VCaP (cell line): Measurements from ENCODE around the gene KANSL1.

Experiments used
- H3K27ac ChIP-seq: fragments of 450-650 bp; 2 replicates; pipeline ENCODE4 v1.5.1; 2017
- CTCF ChIP-seq: fragments of 450-650 bp; conservative IDR thresholded peaks from 2 replicates; pipeline ENCODE4 v1.5.1; 2017; ENCODE audit warnings: mild to moderate bottlenecking, moderate library complexity

KANSL1 gene

GRCh38 chr17:46071796-46072195 lies 121.4 kb downstream of the KANSL1 start:
- no peak overlapping the region for H3K27ac ChIP-seq
- no peak for TF ChIP-seq CTCF

GRCh38 chr17:46064460-46064859 lies 128.8 kb downstream of the KANSL1 start:
- no peak for TF ChIP-seq CTCF
- no peak overlapping the region for H3K27ac ChIP-seq

GRCh38 chr17:46063241-46063640 lies 130.0 kb downstream of the KANSL1 start:
- no peak for TF ChIP-seq CTCF
- no peak overlapping the region for H3K27ac ChIP-seq

- TF ChIP-seq CTCF: peak; percentile 59
- no peak overlapping the region for H3K27ac ChIP-seq
Measured at GRCh38 chr17:46061435-46061834, 131.8 kb downstream of the KANSL1 start.

- no peak overlapping the region for H3K27ac ChIP-seq
- TF ChIP-seq CTCF: no peak
Measured at GRCh38 chr17:46060461-46060860, 132.8 kb downstream of the KANSL1 start.

GRCh38 chr17:46059486-46059885 lies 133.7 kb downstream of the KANSL1 start:
- no peak for TF ChIP-seq CTCF
- H3K27ac ChIP-seq: no peak overlapping the region

GRCh38 chr17:46057366-46057765 lies 135.9 kb downstream of the KANSL1 start:
- no peak for TF ChIP-seq CTCF
- H3K27ac ChIP-seq: no peak overlapping the region
